WTC11 (cell line): ENCODE measurements around the gene OTOGL.

Experiments used
- ATF3 ChIP-seq: sonication (generic); formaldehyde crosslinking; conservative IDR thresholded peaks from 2 replicates; pipeline ENCODE4 v1.8.1; 2022; ENCODE audit warnings: mild to moderate bottlenecking, missing genetic modification reagents
- CTCF ChIP-seq: fragments of 200-600 bp; IDR thresholded peaks from 2 replicates; pipeline ENCODE4 v1.8.0; 2022; ENCODE audit warnings: antibody characterized with exemption
- ELF4 ChIP-seq: sonication (generic); formaldehyde crosslinking; IDR thresholded peaks from 2 replicates; pipeline ENCODE4 v1.8.1; 2022; ENCODE audit warnings: low read depth, mild to moderate bottlenecking, moderate library complexity, missing genetic modification reagents
- ETV6 ChIP-seq: sonication (generic); formaldehyde crosslinking; IDR thresholded peaks from 2 replicates; pipeline ENCODE4 v1.8.1; 2022; ENCODE audit warnings: mild to moderate bottlenecking, missing genetic modification reagents
- JUN ChIP-seq: sonication (generic); formaldehyde crosslinking; IDR thresholded peaks from 2 replicates; pipeline ENCODE4 v1.8.0; 2023; ENCODE audit warnings: mild to moderate bottlenecking, missing genetic modification reagents
- NFYB ChIP-seq: sonication (generic); formaldehyde crosslinking; conservative IDR thresholded peaks from 2 replicates; pipeline ENCODE4 v1.8.0; 2022; ENCODE audit warnings: low read depth, missing genetic modification reagents
- NR3C1 ChIP-seq: sonication (generic); formaldehyde crosslinking; conservative IDR thresholded peaks from 2 replicates; pipeline ENCODE4 v1.8.1; 2023; ENCODE audit warnings: low read depth, mild to moderate bottlenecking, missing genetic modification reagents
- TEAD1 ChIP-seq: sonication (generic); formaldehyde crosslinking; IDR thresholded peaks from 2 replicates; pipeline ENCODE4 v1.8.0; 2022; ENCODE audit warnings: mild to moderate bottlenecking, missing genetic modification reagents
- USF1 ChIP-seq: sonication (generic); formaldehyde crosslinking; IDR thresholded peaks from 2 replicates; pipeline ENCODE4 v1.8.0; 2022; ENCODE audit warnings: mild to moderate bottlenecking, missing genetic modification reagents
- ZBTB21 ChIP-seq: sonication (generic); formaldehyde crosslinking; IDR thresholded peaks from 2 replicates; pipeline ENCODE4 v1.8.1; 2023; ENCODE audit warnings: mild to moderate bottlenecking, missing genetic modification reagents, borderline replicate concordance

DNA sequence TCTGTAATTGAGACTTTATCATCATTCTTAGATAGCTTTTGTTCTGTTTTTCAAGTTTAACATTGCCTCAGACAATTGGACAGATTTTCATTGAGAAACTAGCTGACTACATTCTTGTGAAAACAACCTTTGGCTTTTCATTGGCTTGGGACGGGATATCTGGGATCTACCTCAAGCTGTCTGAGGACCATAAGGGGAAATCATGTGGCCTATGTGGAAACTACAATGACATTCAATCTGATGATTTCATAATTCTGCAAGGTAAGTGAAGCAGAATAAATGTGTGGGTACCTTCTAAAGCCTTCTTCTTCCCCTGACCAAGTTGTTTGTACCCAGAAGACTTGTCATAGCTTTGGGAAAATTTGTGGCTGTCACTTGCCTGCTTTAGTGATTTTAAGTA, 133.5 kb downstream of the OTOGL start:
- TF ChIP-seq ELF4 (no peak), ZBTB21 (CRISPR knock-in tag) (no peak), NFYB (CRISPR knock-in tag) (no peak), JUN (CRISPR knock-in tag) (no peak), CTCF (no peak), ETV6 (no peak), ATF3 (CRISPR knock-in tag) (no peak), USF1 (no peak), TEAD1 (CRISPR knock-in tag) (no peak), NR3C1 (no peak)
